Measurements from ENCODE around the gene VPS35L.

VPS35L gene

GRCh38 chr16:19555186-19555937, at the start of gene VPS35L:
Gene VPS35L (plus strand): TSS chr16:19555703. CDS start chr16:19555730, 27 bp downstream.
- DNase-seq = peak; percentile 76 to 99 (median 96)

DNA sequence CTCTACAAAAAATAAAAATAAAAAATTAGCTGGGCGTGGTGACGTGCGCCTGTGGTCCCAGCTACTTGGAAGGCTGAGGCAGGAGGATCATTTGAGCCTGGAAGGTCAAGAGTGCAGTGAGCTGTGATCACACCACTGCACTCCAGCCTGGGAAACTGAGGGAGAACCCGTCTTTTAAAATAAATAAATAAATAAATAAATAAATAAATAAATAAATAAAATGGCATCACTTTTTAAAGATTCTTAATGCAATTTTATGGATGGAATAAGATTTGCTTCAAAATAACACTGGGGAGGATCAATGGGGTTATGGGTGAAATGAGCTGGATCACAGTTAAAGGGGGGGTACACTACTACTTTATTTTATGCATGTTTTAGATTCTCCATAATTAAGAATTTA, 48.5 kb upstream of the VPS35L start:
- DNase-seq = no peak

DNA sequence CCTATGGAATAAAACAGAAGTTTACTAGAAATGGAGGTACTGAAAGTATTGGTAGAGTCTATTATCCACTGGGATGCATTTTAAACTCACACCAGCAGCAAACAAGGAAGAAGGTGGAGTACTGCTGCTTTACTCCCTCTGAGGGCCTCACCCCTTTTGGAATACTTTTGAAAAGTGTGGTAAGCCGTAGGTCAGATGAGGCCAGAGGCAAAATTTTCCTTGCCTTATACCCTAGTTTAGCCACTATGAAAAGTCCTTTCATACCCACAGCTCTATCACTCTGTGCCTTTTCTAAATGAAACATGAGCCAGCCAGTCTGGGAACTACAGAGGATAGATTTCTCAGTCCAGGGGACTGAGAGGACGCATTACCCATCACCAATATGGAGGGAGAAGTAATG, 47.6 kb upstream of the VPS35L start:
- no peak for DNase-seq

- DNase-seq = no peak
Observed at GRCh38 chr16:19512297-19512696, 43.2 kb upstream of the VPS35L start.

GRCh38 chr16:19513377-19514053, 42.0 kb upstream of the VPS35L start:
- no peak for DNase-seq

DNA sequence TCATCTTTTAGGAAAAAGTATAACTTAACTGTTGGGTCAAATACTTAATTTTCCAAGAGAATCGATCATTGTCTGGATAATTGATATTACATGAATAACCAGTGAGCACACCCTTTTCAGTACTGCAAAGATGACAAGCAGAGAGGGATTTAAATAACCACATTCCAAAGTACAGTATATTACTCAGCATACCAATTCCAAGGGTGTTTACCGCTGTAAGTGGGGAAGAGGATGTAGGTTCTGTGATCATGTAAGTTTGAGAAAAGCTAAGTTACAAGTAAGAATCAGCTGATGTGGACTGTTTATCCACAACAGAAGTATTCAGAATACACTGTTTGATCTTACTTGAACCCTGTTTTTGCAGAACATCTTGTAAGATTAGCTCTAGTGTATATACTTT, 39.7 kb upstream of the VPS35L start:
- no peak for DNase-seq

- no peak for DNase-seq
Observed at GRCh38 chr16:19517424-19518089, 37.9 kb upstream of the VPS35L start.

GRCh38 chr16:19518388-19518787, 37.1 kb upstream of the VPS35L start:
- no peak for DNase-seq

GRCh38 chr16:19520861-19521331, 34.6 kb upstream of the VPS35L start:
- DNase-seq = no peak

GRCh38 chr16:19521471-19522396, 33.8 kb upstream of the VPS35L start, which contains the start of gene GDE1:
Gene GDE1 (minus strand): TSS chr16:19522098. CDS start chr16:19521964, 134 bp downstream.
- peak; percentile 71 to 99 (median 95) for DNase-seq

DNA sequence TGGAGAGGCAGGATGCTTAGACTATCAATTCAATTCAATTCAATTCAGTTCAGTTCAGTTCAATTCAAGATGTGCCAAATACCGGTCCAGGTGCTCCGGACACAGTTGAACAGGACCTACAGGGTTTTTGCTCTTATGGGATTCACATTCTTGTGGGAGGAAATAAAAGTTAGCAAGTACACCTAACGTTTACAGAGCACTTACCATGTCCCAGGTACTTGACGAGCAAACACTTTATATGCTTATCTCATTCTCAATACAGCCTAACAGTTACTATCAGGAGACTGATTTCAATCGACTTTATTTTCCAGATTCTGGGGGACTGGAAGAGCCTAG, 33.1 kb upstream of the VPS35L start:
- no peak for DNase-seq

- no peak for DNase-seq
Observed at GRCh38 chr16:19522760-19523159, 32.7 kb upstream of the VPS35L start.

DNA sequence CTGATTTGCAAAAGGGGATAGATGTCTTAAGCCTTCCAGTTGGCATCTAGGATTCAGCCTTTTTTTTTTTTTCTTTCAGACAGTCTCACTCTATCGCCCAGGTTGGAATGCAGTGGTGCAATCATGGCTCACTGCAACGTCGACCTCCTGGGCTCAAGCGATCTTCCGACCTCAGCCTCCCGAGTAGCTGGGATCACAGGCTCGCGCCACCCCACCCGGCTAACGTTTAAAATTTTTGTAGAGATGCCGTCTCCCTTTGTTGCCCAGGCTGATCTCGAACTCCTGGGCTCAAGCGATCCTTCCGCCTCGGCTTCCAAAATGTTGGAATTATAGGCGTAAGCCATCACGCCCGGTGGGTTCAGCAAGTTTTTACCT, 32.3 kb upstream of the VPS35L start:
- DNase-seq = peak in 1 of 58 donors; percentile 19

- DNase-seq = peak; percentile 52 to 99 (median 97)
Observed at GRCh38 chr16:19523559-19524355, 31.7 kb upstream of the VPS35L start, which contains the start of gene CCP110. Gene CCP110 (plus strand): TSS chr16:19523942. CDS start chr16:19527882, 3,940 bp downstream.

- DNase-seq = peak in 21 of 58 donors; percentile 7 to 65 (median 46)
Observed at GRCh38 chr16:19524356-19524615, 31.2 kb upstream of the VPS35L start.

GRCh38 chr16:19524616-19525384, 30.7 kb upstream of the VPS35L start:
- DNase-seq = peak in 17 of 58 donors; percentile 9 to 69 (median 40)

GRCh38 chr16:19525385-19525723, 30.1 kb upstream of the VPS35L start:
- DNase-seq = no peak

DNA sequence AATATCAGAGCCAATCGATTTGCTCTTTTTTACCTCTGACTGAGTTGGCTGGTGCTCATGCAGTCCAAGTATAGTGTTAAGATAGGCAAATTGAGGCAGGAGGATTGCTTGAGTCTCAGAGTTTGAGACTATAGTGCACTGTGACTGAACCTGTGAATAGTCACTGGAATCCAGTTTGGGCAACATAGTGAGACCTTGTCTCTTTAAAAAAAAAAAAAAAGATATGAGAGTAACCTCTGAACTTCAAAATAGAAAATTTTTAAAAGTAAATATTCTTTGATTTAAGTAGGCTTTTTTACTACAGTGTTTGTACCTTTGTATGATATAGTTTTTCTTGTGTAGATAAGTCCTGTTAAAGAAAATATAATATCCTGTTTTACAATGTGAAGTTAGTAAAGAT, 28.3 kb upstream of the VPS35L start:
- no peak for DNase-seq

DNA sequence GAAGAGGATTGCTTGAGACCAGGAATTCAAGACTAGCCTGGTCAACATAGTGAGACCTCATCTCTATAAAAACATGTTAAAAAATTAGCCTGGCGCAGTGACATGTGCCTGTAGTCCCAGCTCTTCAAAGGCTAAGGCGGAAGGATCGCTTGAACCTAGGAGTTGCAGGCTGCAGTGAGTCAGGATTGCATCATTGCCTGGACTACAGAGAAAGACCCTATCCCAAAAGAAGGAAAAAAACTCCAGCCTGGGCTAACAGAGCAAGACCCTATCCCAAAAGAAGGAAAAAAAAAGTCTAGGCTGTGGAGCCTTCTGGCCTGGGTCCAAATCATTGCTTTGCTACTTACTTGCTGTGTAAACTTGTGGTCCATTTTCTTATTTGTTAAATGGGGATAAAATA, 26.8 kb upstream of the VPS35L start:
- no peak for DNase-seq

- peak in 1 of 58 donors; percentile 28 for DNase-seq
Observed at GRCh38 chr16:19532601-19533000, 22.9 kb upstream of the VPS35L start.

All from anterior cingulate cortex (tissue), 58 donors.